Thoracic aorta (tissue), 2 donors: ENCODE measurements around the gene XPNPEP3. TPM values are rescaled to one million over a fixed set of nuclear protein-coding genes. Genes with fewer than 3 reads are reported as not detected.

Experiments used
- ATAC-seq: fragments of 150-250 bp; one replicate; pipeline ENCODE4 v1.8.0; 2017; ENCODE audit warnings: low read depth; ENCODE audit not compliant: insufficient number of reproducible peaks, low FRiP score
- DNase-seq: peaks from one replicate; pipeline ENCODE4 v3.0.0-alpha.2; 2020; ENCODE audit warnings: low spot score
- H3K27ac ChIP-seq, 2 donors: fragments of 200-600 bp; sonication (generic); 1 replicate in 1 of 2; 2 replicates in 1 of 2; pipeline ENCODE4 v1.5.1; 2016; ENCODE audit warnings: mild to moderate bottlenecking in 2 of 2, moderate library complexity in 2 of 2
- H3K27me3 ChIP-seq: fragments of 200-600 bp; sonication (generic); replicated peaks from 2 replicates; pipeline ENCODE4 v1.6.0; 2016; ENCODE audit warnings: mild to moderate bottlenecking; ENCODE audit not compliant: insufficient read depth
- H3K36me3 ChIP-seq: fragments of 200-600 bp; sonication (generic); one replicate; pipeline ENCODE4 v1.5.1; 2016
- H3K4me1 ChIP-seq, 2 donors: fragments of 200-600 bp; sonication (generic); 1 replicate in 1 of 2; 2 replicates in 1 of 2; pipeline versions ENCODE4 v1.5.1 to v1.6.0; 2016; ENCODE audit warnings: low read depth in 2 of 2, mild to moderate bottlenecking in 1 of 2; ENCODE audit not compliant: control insufficient read depth in 1 of 2
- H3K4me3 ChIP-seq: fragments of 200-600 bp; sonication (generic); 2 replicates; pipeline ENCODE4 v1.5.1; 2016; ENCODE audit warnings: mild to moderate bottlenecking
- H3K9me3 ChIP-seq: fragments of 200-600 bp; sonication (generic); 2 replicates; pipeline ENCODE4 v1.5.1; 2016
- total RNA-seq, 2 donors: library from RNA; depleted of rRNA; stranded (reverse); fragments of >200 nt; gene quantifications; one replicate each; pipeline versions ENCODE4 v1.1.0 to v1.2.3, GENCODE V29; 2016
- TF ChIP-seq, protein P1 (sequence below): fragments of 200-600 bp; sonication (generic); IDR thresholded peaks from one replicate; pipeline ENCODE4 v1.5.1; 2019; ENCODE audit warnings: antibody characterized with exemption

Gene XPNPEP3
- total RNA-seq, 2 donors from 2014 or later, result 5.6 to 9.9 TPM

DNA sequence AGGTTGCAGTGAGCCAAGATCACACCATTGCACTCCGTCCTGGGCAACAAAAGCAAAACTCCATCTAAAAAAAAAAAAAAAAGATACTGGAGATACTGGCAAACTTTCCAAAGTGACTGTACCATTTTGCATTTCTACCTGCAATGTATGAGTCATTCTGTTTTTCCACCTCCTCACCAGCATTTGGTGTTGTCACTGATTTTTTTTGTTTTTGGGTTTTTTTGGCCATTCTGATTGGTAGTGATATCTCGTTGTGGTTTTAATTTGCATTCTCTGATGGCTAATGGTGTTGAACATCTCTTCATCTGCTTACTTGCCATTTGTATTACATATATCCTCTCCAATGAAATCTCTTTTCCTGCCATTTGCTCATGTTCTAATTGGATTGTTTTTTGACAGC lies 82.3 kb downstream of the XPNPEP3 start:
- Histone ChIP-seq H3K4me1 (no peaks in the 10 kb centered on the region), H3K36me3 (no peaks in the 10 kb centered on the region), H3K4me3 (no peak overlapping the region), H3K9me3 (no peaks in the 10 kb centered on the region), H3K27ac (no peak overlapping the region), H3K27me3 (no peaks in the 10 kb centered on the region)
- DNase-seq, result no peak
- TF ChIP-seq, protein P1, sequence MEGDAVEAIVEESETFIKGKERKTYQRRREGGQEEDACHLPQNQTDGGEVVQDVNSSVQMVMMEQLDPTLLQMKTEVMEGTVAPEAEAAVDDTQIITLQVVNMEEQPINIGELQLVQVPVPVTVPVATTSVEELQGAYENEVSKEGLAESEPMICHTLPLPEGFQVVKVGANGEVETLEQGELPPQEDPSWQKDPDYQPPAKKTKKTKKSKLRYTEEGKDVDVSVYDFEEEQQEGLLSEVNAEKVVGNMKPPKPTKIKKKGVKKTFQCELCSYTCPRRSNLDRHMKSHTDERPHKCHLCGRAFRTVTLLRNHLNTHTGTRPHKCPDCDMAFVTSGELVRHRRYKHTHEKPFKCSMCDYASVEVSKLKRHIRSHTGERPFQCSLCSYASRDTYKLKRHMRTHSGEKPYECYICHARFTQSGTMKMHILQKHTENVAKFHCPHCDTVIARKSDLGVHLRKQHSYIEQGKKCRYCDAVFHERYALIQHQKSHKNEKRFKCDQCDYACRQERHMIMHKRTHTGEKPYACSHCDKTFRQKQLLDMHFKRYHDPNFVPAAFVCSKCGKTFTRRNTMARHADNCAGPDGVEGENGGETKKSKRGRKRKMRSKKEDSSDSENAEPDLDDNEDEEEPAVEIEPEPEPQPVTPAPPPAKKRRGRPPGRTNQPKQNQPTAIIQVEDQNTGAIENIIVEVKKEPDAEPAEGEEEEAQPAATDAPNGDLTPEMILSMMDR, result no peak
- ATAC-seq, result no peak

DNA sequence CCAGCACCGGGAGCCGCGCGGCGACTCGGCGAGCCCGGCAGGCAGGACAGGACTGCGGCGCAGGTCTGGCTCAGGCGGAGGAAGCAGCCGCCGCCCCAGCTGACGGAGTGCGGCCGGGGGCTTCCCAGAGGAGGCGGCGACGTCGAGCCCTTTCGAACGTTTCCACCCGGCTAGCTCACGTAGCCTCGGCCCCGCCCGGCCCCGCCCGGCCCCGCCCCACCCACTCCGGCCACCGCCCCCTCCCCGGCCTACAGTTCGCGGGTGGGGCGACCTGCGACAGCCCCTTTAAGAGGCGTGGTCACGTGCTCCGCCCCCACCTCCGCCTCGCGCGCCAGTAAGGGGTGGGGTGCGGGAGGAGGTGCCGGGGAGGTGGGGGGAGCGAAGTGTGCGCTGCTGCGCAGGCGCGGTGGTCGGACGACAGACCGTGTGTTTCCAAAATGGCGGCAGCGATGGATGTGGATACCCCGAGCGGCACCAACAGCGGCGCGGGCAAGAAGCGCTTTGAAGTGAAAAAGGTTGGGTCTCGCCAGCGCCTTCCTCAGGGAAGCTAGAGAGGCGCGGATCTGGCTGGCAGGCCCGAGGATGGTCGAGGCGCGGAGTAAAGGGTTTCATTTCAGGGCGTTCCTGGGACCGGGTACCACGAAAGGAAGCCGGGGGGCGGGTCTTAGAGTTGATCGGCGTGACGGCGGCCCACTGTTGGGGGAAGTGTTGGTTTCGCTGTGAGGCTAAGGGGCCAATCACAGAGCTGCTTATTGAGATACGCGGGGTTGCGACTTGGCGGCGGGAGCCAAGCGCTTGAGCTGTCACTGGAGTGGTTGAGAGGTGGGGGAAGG lies 94.2 kb downstream of the XPNPEP3 start, which contains the start of gene RBX1:
Gene RBX1 (plus strand): TSS at position 417 of the 833 bp plus-strand sequence. CDS start 21 bp downstream, at position 438.
- Histone ChIP-seq H3K27me3 (no peaks in the 10 kb centered on the region), H3K4me1 (peaks cover 0 to 21% of the 10 kb centered on the region in 2 donors), H3K36me3 (peaks cover 7% of the 10 kb centered on the region), H3K27ac (peak within 1 kb of the TSS; percentile 95 to 96), H3K4me3 (peak within 1 kb of the TSS; percentile 96), H3K9me3 (no peaks in the 10 kb centered on the region)
- peak; percentile 96 for DNase-seq
- ATAC-seq, result peak; percentile 97
- TF ChIP-seq, protein P1, result no peak

DNA sequence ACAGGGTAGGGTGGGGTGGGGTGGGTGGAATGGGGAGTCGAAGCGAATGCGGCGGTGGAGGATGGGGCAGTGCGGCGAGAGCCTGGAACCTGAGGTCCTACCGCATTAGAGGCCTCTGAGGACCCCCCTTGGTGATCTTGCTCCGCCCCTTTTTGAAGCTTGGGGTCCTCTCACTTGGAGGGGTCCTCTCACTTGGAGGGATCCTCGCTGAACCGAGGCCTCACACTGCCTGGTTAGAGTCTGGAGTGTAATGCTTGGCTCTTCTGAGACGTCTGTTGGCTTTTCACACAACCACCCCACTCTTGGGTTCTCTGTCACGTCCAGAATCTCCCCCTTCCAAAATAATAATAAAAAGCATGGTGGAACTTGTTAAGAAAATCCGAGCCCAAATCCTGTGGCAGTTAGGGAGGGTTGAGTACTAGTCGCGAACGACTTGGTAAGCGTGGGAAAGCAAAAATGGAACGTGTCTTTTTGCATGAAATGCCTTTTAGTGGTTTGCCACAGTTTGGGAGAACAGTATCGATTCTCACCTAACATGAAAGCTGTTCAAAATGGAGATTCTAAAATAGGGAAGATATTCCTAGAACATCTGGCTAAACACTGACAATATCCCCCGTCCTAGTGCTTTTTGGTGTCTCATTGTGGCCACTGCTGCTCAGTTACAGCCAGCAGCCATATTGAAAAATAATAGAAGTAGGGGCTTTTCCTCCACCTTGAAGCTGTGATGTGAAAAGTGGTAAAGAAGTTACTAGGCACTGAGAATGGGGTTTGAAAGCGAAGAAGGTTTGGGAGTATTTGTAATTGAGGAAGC lies 95.1 kb downstream of the XPNPEP3 start:
- peaks cover 0 to 21% of the 10 kb centered on the region in 2 donors for H3K4me1 ChIP-seq
- peaks cover 15% of the 10 kb centered on the region for H3K36me3 ChIP-seq
- H3K27ac ChIP-seq, result peak overlapping the region; percentile 75 to 91
- peak overlapping the region; percentile 96 for H3K4me3 ChIP-seq
- ATAC-seq (no peak), DNase-seq (no peak)
- no peaks in the 10 kb centered on the region for H3K9me3 ChIP-seq
- TF ChIP-seq, protein P1, result no peak
- H3K27me3 ChIP-seq, result no peaks in the 10 kb centered on the region

GRCh38 chr22:40953471-40953870 lies 96.5 kb downstream of the XPNPEP3 start:
- Histone ChIP-seq H3K36me3 (peaks cover 20% of the 10 kb centered on the region), H3K4me1 (peaks cover 0 to 21% of the 10 kb centered on the region in 2 donors), H3K27ac (no peak overlapping the region), H3K9me3 (no peaks in the 10 kb centered on the region), H3K27me3 (no peaks in the 10 kb centered on the region), H3K4me3 (no peak overlapping the region)
- DNase-seq, result no peak
- no peak for ATAC-seq
- TF ChIP-seq, protein P1, result no peak

- TF ChIP-seq, protein P1, result no peak
- no peak overlapping the region for H3K4me3 ChIP-seq
- no peak for ATAC-seq
Measured at GRCh38 chr22:40954113-40954512, 97.2 kb downstream of the XPNPEP3 start.

More at GRCh38 chr22:40954113-40954512, 97.2 kb downstream of the XPNPEP3 start:
- H3K9me3 ChIP-seq, result no peaks in the 10 kb centered on the region
- peaks cover 0 to 21% of the 10 kb centered on the region in 2 donors for H3K4me1 ChIP-seq
- H3K27me3 ChIP-seq, result no peaks in the 10 kb centered on the region
- DNase-seq, result no peak
- H3K27ac ChIP-seq, result no peak overlapping the region
- H3K36me3 ChIP-seq, result peaks cover 20% of the 10 kb centered on the region
